HuH-7.5 (cell line): Measurements from ENCODE around the gene FOXC1.

Experiments used
- DNase-seq: peaks from one replicate; pipeline ENCODE4 v3.0.0; 2011; ENCODE audit warnings: low spot score

FOXC1 gene

DNA sequence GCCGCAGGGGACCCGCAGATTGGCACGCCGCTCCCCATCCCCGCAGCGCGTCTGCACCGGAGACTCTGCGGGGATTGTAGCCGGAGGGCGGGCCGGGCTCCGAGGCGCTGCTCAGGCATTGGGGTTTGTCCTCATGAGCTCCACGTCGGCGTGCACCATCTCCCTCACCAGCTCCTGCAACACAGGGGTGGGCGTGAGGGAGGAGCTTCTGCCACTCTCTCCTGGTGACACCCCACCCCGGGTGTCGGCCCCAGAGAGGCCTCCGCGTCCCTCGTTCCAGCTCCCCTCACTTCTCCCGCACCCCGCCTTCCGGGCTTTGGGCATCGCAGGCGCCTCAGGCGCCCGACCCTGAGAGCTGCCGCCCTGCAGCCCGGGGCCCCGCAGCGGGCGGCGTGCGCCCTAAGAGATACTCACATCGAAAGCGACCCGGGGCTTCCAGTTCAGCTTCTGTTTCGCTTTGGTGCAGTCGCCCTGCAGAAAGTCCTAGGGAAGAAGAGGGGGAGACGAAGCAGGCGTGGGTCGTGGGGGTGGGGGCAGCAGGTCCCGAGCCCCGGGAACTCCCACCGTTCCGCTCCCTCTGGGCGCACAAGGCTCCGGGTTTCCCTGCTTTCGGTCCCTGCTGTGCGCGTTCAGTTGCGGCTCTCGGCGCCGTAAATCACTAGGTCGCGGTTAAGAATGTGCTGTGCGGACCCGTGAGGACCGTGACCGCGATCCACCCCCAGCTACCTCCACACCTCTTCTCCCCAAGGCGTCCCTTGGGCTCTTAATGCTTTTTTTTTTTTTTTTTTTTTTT is 14.5 kb downstream of the FOXC1 start:
- no peak for DNase-seq

DNA sequence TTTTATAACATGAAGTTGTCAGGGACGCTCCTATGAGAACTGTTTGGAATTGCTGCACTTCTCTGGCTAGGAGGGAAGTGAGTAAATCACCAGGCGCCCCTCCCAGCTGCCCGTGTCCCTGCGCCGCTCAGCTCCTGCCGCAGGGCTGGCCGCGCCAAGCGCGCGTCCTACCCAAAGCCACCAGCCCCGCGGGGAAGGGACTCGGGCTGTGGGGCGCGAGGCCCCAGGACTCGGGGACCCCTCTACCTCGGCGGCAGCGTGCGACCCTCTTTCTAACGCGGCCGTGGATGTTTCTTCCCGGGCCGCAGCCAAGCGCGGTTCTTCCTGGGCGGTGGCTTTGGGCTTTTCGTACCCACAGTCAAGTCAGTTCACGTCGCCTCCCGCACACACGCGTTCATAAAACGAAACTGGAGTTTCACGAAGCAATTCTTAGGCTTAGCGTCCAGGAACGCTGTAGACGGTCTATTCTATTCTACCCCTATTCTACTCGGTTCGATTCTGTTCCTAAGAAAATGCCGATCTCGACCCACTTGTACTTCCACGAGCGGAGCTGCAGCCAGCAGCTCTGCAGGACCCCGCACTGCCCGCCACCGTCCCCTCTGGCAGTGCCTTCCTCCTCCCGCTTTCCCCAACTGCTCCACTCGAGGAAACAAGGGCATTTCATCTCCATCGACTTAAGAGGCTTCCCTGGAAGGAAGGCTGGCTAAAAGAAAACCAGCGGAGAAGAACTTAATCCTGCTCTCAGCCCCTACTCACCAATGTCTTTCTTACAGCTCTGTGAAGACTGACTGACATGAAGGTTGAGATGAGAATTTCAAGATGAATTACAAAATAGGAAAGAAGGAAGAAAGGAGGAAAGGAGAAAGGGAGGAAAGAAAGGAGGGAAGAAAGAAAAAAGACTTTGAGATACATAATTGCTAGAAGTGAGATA is 15.4 kb downstream of the FOXC1 start:
- no peak for DNase-seq

DNA sequence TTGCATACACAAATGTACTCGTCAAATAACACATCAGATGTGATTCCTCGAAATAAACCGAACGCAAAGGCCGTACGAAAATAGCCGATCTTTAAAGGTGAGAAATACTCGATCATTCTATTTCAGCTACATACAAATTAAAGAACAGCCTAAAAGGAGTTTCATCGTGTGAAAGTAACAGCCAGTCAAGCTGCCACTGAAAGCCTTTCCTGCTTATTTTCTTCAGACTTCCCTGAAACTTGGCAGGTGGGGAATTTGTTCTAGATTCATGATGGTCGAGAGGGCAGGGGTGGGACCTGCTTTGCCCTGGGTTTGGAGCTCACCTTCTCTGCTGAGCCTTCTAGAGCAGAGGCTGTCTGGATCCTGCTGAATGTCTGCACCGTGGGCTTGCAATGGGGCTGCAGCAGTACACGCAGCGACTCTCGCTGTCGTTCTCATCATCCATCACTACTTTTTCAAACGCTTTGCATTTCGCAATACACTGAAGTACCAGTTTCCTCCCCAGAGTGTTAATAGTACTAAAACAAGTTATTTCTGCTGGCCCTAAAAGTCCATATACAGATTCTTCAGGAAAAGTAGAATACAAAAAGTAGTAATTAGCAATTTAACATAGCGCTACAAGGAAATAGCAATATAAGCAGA is 16.2 kb downstream of the FOXC1 start:
- no peak for DNase-seq

DNA sequence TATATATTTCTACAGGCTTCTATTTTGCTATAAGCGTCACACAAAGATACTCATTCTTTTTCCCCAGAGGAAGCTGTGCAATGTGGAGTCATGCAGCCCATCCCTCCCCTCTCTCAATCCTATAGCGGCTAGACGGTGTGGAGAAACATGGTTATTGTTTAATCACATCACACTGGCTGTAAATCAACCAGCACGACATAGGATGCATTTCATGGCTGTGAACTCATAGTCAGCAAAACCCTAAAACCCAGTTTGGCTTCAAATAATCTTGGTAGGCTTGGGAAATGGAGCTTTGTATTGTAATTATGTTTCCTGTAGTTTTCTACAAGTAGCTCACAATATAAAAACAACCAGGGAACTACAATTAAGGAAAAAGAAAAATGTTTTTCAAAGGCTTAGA is 16.8 kb downstream of the FOXC1 start:
- DNase-seq = no peak

DNA sequence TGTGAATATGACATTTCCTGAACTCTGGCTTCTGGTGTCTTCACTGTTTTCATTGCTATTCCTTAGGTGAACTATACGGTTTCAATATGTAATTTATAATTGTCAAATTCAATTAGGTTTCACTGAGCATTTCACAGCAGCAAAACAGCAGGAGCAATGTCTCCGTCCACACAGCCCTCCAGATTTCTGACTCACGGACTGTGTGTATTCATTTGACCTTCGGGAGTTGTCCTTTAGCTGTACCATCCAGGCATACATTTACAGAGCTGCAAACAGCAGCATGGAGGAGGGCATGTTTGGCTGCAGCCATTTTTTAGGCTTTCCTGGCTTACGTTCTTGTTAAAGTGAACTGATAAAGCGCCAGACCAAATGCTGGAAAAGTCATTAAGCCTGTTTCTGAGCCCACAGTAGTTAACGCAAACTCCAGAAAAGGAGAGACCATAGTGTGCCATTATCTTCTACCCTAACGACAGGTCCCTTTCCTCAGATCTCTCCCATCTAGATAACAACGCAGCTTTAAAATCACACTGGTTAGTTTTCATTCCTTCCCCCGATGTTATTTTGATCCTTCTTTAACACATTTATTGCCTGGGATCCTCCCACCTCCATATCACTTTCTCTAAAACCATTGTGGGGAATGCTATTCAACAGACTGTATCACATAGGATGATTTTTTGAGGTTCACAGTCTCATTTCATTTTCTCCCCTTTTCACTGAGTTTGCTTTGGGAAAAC is 18.3 kb downstream of the FOXC1 start:
- DNase-seq = no peak

DNA sequence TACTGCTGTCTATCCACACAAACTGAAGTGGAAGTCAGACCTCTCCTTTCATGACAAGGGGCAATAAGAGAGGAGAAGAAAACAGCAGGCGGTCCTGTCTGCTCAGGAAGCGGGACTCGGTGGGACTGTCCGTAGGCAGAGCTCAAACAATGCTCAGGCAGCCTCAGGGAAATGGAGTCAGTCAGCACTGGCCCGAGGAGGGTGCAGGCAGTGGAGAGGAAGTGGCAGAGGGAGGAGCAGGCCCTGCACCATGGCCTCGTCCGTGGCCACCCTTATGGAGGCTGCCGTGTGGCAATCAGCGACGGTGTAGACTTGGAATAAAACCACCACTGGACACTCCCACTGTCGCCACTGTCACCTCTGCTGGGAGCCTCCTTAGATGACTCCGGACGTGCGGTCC is 19.6 kb downstream of the FOXC1 start:
- no peak for DNase-seq

DNA sequence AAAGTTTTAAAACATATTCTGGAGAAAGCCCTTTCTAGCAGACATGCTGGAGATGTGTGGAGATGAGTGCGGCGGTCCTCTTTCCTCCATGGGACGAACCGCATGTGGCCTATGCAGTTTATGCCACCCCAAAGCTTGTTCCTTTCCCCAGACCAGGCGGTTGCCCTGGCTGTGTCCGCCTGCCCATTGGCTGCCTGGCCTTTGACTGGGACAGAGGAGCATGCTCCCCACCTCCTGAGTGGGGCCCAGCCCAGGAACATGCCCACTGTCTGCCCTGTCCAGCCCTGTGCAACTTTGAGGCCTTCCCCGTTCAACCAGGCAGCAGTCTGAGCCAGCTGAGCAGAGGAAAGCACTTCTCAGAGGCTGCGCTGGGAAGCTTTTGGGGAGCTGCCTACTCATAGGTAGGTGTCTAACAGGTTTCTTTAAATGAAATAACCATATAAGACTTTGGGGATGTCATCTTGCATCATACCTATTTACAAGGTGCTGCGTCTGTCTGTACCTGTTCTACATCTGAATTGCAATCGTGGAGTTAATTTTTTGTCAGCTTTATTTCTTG is 20.6 kb downstream of the FOXC1 start:
- no peak for DNase-seq

DNA sequence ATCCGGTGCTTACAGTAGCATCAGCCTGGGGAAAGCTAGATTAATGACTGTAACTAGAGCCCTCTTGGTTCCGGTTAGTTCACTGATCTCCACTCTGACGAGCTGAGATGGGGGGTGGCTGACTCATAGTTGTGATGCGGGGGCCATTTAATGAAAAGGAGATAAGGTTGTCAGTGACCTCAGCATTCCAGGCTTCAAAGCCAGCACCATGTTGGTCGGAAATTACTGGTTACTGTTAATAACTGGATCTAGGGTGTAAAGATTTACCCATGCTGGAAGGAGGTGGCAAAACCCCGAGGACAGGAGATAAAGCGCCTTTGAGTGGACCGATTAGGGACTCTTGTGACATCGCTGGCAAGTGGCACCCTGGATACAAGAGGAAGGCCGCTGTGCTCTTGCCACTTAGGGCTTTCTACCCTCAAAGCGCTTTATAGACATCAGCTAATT is 21.1 kb downstream of the FOXC1 start:
- no peak for DNase-seq

DNA sequence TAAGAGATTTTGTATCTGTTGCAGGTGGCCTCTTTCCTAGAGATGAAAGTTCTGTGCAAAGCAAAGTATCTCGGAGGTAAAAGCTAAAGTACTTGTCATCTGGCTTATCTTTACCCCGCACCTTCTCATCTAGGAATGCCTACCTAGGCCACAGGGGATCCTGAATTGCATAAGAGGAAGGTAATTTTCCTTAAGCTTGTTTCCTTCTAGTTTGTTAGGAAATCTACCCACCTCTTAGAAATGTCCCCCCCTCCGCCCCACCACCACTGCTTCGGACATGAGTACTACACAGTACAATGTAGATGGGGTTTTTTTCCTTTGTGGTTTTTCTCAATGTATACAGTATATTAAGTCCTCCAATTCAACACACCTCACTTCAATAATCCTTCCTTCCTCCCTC is 21.5 kb downstream of the FOXC1 start:
- DNase-seq = no peak

DNA sequence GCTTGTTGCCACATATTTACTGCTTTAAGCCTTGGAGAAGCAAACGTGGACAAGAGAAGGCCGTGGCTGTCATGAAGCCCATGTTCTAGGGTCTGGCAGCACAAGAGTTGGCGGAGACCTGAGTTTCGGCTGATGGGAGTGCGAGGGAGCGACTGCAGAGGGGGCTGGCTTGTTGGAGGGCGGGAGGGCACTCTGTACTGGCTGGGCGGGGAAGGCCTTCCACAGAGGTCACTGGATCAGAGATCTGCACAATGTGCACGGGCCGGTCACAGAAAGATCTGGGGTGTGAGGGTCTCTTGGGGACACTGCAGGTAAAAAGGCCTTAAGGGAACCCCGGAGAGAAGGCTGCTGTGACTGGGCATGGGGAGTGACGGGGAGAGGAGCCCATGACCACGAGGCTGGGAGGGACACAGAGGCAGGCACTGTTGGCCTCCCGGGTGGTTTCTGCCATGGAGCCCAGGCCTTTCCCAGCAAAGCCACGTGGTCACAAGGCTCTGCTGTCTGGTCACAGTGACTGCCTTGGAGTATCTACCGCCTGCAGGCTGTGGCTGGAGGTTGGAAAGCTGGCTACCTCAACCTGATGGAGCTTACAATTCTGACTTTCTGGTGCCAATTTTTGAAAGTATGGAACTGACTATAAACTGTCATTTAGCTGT is 23.8 kb downstream of the FOXC1 start:
- DNase-seq = no peak

DNA sequence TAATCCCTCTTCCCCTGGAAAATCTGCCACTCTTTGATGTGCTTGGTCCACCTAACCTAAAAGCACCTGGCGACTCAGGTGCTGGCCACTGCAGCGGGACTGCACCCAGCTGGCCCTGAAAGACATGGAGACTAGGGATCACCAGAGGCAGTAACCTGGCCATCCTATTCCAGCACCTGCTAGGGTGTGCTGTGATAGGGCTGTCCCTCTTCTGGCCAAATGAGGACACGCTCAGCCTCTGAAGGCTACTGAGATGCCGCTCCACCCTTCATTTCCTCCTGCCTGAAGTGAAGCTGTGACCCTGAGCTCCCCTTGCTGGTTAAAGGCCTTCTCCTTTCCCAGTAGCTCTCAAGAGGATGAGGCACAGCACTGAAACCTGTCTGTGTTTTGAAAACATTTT is 24.4 kb downstream of the FOXC1 start:
- no peak for DNase-seq

DNA sequence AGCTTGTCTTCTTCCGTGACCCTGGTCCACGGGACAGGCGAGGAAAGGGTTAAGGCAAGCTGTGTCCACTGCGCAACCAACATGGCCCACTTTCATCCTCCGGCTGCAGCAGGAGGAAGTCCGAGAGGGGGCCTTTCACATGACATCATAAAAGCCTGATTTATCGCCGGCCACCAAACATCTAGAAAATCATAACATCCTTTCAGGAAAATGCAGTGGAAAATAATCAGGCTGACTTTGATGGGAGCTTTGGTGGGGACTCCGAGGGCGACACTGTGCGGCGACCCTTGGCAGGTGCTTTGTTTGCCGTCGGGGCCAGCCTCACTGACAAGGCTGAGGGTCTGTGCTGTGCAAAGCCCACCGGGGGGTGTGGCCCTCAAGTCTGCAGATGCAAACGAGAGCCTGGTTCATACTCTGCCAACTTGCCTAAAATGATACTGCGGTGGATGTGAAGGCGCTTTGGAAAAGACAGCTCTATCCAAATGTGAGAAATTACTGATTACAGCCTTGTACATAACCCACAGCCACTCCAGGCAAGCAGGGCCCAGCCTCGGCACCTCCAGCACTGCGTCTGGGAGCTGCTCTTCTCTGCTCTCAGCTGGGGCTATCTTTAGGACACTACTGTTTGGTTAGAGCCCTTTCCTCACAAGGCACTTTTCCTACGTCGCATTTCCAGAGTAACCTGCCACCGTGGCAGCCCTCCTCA is 25.7 kb downstream of the FOXC1 start:
- DNase-seq = no peak

DNA sequence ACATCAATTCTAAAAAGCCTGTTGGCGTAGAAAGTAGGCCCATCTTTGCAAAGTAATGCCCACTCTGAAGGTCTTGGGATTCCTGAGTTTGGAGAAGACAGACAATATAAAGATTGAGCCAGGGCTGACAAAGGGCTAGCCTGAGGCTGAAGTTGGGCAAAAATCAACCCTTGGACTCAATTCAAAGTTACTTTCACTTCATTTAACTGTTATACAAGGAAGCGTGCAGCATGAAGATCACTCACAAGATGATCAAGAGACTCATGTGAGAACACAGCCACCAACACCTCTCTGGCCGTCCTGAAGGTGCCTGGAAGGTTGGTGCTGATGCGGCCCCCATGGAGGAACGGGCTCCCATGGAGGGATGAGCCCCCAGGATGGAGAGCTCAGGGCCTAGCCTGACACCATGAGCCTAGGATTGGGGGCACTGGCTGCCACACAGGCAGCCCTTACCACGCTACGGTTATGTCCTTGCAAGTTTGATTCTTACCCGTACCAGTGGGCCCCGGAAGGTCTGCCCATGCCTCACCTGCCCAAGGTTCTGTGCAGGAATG is 26.6 kb downstream of the FOXC1 start:
- no peak for DNase-seq

DNA sequence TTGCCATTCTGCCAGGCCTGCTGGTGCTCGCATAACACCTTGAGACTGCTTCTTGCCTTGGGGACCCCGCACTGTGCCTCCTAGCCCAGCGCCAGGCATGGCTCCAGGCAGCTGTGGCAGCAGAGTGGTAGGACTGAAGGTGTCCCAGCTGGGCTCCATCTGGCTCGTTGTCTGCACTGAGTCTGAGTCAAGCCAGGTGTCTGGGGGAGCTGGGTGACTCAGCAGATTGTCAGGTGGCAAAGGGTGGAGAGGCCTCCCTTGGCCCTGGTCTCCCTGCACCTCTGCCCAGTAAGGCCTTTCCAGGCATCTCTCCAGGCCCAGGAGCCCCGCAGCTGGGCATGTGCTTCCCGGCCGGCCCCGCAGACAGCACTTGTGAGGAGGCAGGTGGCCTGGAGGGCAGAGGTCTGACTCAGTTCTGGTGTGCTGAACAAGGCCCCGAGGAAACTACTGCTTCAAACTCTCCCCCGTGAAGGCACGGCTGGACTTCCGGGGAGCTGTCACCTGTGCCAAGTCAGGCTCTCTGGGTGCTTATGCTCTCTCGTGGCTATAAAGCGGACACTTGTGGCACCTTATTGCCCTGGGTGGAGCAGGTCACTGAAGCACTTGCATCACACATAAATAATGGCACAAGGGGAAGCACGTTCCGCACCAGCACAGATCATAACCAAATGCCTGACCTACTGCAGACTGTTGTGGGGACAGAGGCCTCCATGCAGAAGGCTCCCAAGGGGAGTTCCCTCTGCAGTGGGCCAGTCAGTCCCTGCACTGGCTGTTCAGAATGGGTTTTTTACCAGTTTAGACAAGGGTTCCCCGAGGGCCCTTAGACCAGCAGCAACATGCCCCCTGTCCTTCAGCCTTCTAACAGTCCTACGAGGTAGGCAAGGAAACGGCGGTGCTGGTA is 27.5 kb downstream of the FOXC1 start:
- DNase-seq = no peak

DNA sequence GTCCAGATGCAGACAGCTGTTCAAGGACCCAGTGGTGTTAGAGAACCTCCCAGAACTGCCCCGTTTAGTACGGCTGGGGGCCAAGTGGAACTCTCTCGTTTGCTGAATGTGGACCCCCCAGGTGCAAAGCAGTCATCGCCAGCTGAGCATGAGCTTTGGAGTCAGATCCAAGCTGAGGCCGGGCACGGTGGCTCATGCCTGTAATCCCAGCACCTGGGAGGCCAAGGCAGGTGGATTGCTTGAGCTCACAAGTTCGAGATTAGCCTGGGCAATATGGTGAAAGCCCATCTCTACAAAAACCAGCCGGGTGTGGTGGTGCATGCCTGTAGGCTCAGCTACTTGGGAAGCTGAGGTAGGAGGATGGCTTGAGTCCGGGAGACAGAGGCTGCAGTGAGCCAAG is 29.7 kb downstream of the FOXC1 start:
- no peak for DNase-seq

DNA sequence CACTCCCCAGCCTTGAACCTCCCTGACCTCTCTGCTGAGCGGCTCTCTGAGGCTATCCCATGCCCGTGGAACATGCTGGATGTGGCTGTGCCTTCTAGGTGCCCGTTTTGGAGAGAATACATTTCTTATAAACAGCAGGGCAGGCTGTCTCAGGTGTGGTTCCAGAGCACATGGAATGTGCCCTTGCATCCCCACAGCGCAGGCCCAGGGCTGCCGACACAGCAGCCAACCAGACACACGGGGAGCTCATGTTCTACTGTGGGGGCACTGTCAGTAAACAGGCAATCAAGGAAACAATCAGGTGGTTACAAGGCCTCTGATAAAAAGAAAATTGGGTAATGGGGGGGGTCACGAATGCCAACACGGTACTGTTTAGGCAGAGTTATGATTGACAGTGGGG is 30.8 kb downstream of the FOXC1 start:
- no peak for DNase-seq

DNA sequence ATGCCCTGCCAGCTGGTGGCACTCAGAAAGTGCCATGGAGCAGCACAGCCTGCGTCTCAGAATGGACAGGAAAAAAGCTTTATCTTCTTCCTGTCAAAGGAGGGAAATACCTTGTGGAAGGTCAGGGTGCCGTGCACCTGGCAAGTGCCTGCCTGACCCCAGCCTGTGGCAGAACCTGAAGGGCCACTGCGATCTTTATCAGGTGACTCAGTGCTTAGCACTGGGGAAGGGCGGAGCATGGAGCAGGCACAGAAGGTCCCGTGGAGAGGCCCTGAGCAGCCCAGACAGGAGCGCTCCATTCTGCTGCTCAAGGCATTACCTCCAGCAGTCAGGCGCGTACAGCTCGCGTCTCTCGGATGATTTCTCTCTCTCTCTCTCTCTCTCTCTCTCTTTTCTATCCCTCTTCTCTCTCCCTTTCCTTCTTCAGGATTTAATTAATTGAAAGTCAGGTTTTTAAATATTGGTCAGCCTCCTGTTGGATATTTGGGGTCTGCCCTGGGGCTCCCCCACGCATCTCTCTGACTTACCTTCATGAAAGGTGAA is 31.7 kb downstream of the FOXC1 start:
- DNase-seq = peak; percentile 37

DNA sequence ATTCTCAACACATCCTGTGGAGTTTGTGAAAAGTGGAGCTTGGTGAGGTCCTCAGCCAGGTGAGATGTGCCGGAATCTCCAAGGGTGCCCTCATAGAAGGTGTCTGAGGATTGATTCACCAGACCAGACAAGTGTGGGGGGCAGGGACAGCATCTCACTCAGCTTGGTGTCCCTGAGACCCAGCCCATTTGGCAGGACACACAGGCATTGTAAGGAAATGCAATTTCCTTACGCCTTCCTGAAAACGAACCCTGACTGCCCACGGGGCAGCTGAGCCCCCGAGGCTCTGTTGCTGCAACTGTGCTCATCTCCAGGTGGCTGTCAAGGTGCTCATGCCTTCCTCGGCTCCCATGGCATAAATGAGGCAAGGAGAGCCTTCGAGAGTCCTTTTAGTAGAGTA is 33.4 kb downstream of the FOXC1 start:
- no peak for DNase-seq
